ENCODE results near the gene TSPAN10.
A peak's percentile ranks its signal among the peaks of the same experiment; 100 is the strongest.
"Not testable (repeated sequence)": the region's sequence is repeated elsewhere in the genome, so short reads cannot be mapped to it uniquely, and the experiment has no call there.

TSPAN10 gene

DNA sequence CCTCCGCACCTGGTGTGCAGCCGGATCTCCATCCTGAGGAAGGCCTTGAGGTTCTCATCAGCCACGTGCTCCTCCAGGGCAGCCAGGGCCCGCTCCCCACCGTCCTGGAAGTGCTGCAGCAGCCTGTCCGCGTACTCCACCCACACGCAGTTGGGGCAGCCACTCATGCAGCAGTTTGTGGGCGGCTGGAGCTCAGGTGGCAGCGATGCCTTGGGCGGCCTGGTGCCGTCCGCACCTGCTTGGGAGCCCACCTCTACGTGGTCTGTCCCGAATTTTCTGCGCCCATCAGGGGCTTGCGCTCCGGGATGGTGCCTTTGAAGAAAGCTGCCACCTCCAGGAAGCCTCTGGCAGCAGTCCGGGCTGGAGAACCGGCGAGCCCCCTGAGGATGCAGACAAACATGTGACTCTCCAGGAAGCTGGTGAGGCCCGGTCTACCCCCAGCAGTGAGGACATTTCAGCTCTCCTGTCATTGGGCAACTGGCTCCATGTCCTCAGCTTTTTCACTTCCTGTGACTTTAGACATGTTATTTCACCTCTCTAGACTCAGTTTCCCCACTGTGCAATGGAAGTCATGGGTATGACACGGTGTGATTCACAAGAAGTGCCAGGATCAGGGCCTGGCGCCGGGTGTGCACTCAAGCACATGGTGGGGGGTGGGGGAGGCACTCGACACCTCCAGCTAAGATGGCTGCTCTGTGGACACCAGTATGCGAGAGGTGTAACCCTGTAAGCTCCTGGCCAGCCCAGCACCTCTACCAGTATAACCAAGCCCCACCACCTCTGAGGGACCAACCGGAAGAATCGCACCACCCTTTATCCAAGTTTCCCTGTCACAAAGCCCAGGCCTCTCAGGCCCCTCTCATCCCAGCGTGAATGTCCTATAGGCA is 28.5 kb downstream of the TSPAN10 start:
- no peak for DNase-seq

GRCh38 chr17:81666092-81666341 is 29.0 kb downstream of the TSPAN10 start:
- DNase-seq, result no peak

GRCh38 chr17:81666342-81667191 is 29.6 kb downstream of the TSPAN10 start, which contains the start of the genes CCDC137 and OXLD1:
Gene CCDC137 (plus strand): TSS chr17:81666737. CDS start chr17:81666767, 30 bp downstream.
Gene OXLD1 (minus strand): TSS chr17:81666605. CDS start chr17:81666577, 28 bp downstream.
- peak; percentile 85 for DNase-seq

DNA sequence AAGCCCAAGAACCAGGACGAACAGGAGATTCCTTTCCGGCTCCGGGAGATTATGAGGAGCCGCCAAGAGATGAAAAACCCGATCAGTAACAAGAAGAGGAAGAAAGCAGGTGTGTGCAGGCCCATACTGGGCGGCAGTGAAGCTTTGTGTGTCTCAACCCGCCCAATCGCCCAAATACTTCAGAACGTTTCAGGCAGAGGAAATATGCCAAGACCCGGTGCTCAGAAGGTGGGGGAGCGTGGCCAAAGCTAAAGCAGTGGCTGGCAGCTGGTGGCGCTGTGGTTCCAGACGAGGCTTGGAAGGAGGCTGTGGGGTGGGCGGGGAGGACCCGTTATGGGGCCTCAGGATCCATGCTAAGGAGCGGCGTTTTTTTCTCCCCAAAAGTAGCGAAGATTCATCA is 30.8 kb downstream of the TSPAN10 start:
- DNase-seq, result no peak

DNA sequence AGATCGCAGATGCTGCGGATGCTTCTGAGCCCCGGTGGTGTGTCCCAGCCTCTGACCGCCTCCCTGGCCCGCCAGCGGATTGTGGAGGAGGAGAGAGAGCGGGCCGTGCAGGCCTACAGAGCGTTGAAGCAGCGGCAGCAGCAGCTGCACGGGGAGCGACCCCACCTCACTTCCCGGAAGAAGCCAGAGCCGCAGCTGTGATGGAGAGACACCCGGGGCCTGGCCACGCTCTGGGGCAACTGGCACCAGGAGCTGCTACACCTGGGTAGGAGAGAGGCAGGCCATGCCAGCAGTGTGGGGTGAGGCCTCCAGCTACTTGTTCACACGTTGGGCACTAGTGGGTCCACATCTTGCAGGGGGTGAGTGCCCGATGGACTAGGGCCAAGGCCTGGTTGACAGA is 35.5 kb downstream of the TSPAN10 start:
- no peak for DNase-seq

DNA sequence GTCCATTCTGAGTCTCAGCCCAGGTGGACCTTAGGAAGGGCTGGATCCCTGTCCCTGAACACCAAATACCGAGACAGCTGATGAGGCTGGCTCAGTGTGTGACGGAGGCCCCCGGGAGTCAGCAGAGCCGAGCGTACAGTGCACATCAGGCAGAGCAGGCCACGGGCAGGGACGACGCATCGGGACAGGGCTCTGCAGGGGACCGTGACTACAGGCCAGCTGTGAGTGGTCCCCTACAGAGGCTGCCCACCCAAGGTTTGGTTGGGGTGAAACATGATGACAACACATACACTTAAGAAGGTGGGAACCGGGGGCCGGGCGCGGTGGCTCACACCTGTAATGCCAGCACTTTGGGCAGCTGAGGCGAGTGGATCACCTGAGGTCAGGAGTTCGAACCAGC is 36.0 kb downstream of the TSPAN10 start:
- DNase-seq, result no peak

DNA sequence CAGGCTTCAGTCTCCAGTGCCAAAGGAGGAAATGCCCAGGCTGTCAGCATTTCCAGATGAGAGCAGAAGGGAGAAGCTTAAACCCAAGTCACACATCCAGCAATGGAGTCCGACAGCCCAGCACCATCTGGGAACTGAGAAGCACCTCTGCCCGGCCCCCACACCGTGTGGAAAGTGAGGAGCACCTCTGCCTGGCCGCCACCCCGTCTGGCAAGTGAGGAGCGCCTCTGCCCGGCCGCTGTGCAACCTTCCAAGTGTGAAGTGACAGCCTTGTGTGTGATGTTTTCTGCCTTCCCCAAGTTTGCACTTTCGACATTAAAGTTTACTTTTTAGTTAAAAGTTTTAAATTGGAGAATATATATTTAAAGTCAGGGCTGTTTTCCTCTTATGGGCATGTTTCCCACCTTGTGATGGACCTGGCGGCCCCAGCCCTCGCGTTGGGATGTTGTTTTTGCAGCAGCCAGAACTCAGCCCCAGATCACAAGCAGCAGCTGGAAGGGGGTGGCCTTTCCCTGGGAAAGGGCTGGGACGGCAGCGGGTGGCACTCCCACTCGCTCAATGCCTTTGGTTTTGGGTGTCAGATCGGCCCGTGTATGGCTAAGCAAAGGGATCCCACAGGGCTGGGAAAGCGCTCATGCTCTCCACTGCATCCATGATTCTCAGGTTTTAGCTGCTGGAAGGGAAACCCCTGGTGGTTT is 36.7 kb downstream of the TSPAN10 start:
- DNase-seq, result no peak

DNA sequence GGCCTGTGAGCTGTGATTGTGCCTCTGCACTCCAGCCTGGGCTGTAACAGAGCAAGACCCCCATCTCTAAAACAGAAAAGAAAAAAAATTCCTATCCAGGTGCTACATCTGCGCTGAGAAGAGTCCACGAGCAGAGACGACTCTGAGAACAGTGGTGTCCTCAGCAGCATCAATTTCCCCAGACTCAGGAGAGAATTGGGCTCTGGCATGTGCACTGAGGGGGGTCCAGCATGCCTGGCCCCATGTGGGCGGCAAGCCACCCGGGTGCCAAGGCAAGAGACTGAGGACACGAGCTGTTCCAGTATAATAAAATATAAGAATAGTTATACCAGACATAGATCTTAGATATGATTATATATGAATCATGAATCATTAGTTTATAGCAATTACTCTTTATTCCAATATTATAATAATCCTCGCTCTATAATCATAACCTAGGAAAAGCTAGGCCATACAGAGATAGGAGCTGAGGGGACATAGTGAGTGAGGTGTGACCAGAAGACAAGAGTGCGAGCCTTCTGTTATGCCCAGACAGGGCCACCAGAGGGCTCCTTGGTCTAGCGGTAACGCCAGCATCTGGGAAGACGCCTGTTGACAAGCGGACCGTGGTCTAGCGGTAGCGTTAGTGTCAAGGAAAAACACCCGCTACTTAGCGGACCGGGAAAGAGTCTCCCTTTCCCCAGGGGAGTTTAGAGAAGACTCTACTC is 38.7 kb downstream of the TSPAN10 start:
- DNase-seq, result not testable (repeated sequence)

DNA sequence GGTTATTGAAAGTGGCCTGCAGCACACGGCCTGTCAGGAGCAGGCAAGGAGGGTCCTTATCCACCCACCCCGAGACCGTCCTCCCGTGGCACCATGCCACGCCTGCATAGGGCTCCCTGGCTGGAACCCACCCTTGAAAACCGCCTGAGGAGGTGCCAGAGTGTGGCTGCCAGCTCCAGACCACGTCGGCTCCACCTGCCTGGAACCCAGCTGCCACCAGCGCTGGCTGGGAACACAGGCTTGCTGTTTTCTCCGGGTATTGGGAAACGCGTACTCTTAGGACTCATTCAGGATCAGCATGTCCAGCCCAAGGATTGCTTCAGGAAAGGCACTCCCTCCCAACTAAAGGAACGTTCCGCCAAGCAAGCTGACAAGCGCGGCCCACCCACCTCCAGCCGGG is 39.9 kb downstream of the TSPAN10 start:
- no peak for DNase-seq

GRCh38 chr17:81680150-81680549 is 43.2 kb downstream of the TSPAN10 start:
- no peak for DNase-seq

DNA sequence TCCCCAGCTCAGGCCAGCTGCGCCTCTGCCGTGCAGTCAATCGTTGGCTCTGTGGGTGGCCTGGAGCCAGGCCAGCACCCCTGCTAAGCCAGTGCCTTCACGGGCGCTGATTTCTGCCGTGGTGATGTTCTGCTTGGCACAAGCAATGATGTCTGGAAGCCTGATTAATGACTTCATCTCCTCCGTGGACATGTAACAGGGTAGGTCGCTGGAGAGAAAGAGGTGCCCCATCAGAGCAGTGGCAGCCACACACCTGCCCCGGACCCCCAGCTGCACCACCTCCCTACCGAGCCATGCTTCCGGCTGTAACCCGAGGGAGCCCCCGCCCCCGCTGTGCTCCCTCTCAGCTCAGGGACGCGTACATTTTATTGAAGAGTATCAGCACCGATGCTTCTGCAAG is 44.7 kb downstream of the TSPAN10 start:
- no peak for DNase-seq

GRCh38 chr17:81682565-81683207 is 45.7 kb downstream of the TSPAN10 start:
- no peak for DNase-seq

- no peak for DNase-seq
Measured at GRCh38 chr17:81683208-81683583, 46.2 kb downstream of the TSPAN10 start.

DNA sequence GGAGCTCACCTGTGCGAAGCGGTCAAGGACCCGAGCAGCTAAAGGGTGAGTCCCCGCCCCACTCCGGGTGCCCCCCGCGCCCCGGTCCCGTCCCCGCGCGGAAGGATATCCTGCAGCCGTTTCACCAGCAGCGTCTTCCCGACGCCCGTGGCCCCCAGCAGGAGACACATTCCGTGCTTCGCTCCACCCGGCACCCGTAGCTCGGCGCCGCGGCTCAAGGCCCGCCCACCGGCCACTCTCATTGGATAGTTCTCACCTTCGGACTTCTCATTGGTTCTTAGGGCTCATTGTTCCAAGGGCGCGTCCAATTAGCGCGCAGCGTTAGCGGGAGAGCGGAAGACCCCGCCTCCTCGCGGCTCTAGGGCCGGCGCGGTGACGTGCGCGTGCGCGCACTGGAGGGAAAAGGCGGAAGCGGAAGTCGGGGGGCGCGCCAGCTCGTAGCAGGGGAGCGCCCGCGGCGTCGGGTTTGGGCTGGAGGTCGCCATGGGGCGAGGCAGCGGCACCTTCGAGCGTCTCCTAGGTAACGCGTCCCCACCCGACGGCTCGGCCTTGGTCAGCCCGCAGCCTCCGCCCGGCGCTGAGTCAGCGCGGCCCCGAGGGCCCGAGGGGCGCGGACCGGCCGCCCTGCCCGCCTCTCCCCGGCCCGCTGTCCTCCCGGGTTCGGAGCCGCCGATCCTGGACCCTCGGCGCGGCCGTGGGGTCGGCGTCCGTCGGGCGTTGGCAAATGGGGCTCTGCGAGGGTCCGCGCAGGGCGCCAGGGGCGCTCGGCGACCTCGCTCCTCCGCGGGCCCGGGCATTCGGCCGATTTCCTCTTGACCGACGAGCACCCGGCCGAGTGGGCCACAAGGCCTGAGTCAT is 46.8 kb downstream of the TSPAN10 start, which contains the start of the genes ARL16 and HGS:
Gene ARL16, minus strand, starts transcription at position 214 of the 858 bp plus-strand sequence. Its CDS starts 44 bp downstream, at position 170.
Gene HGS, plus strand, starts transcription at position 428 of the 858 bp plus-strand sequence. Its CDS starts 56 bp downstream, at position 484.
- DNase-seq, result peak; percentile 97

DNA sequence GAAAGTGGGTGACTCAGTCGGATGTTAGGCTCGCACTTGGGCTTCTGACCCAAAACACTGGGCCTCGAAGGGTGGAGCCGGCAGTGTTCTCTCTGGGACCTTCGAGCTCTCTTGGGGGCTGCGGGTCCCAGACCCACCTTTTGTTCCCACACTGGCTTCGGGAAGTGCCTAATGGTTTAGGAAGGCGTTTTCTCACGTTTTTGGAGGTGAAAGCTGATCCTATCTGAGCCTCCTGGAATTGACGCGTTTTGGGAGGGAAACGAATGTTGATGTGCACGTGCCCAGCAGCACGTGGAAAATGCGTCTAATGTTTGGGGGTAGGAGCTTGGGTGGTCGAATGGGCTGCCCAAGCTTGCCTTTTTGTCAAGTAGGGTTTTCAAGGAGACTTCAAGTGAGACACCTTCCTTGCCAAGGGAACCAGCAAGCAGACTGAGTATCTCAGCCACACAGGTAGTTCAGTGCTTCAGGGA is 47.5 kb downstream of the TSPAN10 start:
- no peak for DNase-seq

- no peak for DNase-seq
Measured at GRCh38 chr17:81685108-81685507, 48.1 kb downstream of the TSPAN10 start.

DNA sequence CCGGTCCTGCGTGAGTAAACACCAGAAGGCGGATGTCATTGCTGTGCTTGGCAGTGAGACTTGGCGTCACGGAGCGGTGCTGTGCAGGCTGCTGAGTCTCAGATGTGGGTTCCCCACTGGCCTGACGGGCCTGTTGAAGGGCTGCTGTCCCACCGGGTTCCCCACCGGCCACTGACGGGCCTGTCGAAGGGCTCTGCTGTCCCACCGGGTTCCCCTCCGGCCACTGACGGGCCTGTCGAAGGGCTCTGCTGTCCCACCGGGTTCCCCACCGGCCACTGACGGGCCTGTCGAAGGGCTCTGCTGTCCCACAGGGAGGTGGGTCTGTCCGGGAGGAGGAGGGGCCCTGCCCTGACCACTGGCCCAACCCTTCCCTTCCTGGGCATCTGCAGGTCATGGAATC is 49.6 kb downstream of the TSPAN10 start:
- DNase-seq, result no peak

GRCh38 chr17:81687770-81688541 is 51.0 kb downstream of the TSPAN10 start:
- DNase-seq, result no peak

GRCh38 chr17:81688616-81689015 is 51.6 kb downstream of the TSPAN10 start:
- DNase-seq, result no peak

GRCh38 chr17:81690066-81690465 is 53.1 kb downstream of the TSPAN10 start:
- DNase-seq, result no peak
